Vein endothelial cell (primary cell): ENCODE data around the gene MAGEH1. TPM values are rescaled to one million over a fixed set of nuclear protein-coding genes. Genes with fewer than 3 reads are reported as not detected.

Experiments used
- small RNA-seq: library from RNA; depleted of rRNA; stranded (forward); fragments of <200 nt; gene quantifications from one replicate; pipeline ENCODE3, GENCODE V24; 2012
- total RNA-seq: library from RNA; depleted of rRNA; stranded (reverse); fragments of >200 nt; gene quantifications from 2 replicates; pipeline ENCODE4 v1.2.3, GENCODE V29; 2012

Gene MAGEH1, protein sequence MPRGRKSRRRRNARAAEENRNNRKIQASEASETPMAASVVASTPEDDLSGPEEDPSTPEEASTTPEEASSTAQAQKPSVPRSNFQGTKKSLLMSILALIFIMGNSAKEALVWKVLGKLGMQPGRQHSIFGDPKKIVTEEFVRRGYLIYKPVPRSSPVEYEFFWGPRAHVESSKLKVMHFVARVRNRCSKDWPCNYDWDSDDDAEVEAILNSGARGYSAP
- total RNA-seq = 26.6 and 33.3 TPM in 2 replicates

DNA sequence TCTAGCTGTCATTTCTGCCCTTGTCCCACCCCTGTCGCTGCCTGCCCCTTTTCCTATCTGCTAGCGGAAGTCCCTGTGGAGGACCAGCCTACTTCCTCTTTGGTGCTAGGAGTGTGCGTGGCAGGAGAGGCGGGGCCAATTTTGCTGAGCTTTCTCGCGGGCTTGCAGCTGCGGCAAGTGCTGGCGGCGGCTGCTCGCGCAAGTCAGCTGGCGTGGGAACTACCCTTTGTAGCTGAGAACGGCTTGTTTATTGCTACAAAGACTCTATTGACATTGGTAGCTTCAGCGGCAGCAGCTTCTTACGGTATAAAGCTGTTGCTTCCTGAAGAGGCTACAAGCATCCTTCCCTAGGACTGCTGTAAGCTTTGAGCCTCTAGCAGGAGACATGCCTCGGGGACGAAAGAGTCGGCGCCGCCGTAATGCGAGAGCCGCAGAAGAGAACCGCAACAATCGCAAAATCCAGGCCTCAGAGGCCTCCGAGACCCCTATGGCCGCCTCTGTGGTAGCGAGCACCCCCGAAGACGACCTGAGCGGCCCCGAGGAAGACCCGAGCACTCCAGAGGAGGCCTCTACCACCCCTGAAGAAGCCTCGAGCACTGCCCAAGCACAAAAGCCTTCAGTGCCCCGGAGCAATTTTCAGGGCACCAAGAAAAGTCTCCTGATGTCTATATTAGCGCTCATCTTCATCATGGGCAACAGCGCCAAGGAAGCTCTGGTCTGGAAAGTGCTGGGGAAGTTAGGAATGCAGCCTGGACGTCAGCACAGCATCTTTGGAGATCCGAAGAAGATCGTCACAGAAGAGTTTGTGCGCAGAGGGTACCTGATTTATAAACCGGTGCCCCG is at the start of gene MAGEH1:
TSS of gene MAGEH1 (plus strand) at position 138 of the 843 bp plus-strand sequence. CDS start at position 386, 248 bp downstream.

DNA sequence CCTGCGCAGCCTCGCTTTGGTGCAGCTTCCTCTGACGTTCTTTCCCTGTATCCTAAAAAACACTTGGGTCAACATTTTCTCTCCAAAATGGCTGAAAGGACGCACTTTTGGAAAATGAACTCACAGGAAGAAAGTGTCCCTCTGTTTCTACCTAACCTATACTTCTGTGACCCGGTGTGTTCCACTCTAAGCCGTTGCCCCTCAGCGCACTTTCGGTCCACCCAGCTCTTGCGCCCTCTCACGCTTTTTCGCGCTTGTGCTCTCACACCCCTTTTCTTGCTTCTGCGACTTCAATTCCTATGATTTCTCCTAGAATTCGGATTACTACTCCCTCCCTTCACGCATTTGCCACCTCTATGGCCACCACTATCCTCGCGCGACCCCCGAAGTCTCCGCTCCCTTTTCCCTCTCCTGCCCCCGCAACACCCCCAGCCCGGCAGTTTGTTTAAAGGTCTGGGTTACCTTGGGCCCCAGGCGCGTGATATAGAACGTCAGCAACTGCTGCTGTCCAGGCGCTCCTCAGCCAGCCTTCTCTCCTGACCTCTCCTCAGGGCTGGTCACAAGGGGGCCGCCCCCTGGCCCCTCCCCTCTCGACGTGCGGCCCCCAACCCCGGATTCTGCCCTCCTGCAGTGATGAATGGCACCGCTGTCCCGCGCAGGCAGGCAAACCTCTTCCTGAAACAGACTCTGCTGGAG is 37.5 kb downstream of the MAGEH1 start, which contains the start of gene USP51:
TSS of gene USP51 (minus strand) at position 535 of the 696 bp plus-strand sequence. CDS start 909 bp downstream, outside the sequence.

Small RNAs within 50 kb of the gene (small RNA-seq; reads per million reads assigned to genes)
- gene MIR4536-2 = not detected

Other genes starting within 250 kb of the MAGEH1 start
- gene PAGE5, start 231.8 kb upstream of the MAGEH1 start, total RNA-seq = not detected in 2 replicates
- not detected in 2 replicates for gene PAGE3, start 187.2 kb upstream of the MAGEH1 start, total RNA-seq
- gene USP51, start 37.7 kb downstream of the MAGEH1 start, total RNA-seq = 1.7 and 2.0 TPM in 2 replicates
- not detected in 2 replicates for gene FOXR2, start 171.3 kb downstream of the MAGEH1 start, total RNA-seq